Measurements from ENCODE around the gene MS4A3.

Gene MS4A3

GRCh38 chr11:60077981-60078380 lies 21.5 kb downstream of the MS4A3 start:
- H3K36me3 ChIP-seq (ENCODE audit: insufficient read depth, low read length), result no peaks in the 10 kb centered on the region
- H3K4me1 ChIP-seq (ENCODE audit: insufficient read depth, low read length, severe bottlenecking), result no peaks in the 10 kb centered on the region
- no peak overlapping the region for H3K9ac ChIP-seq (ENCODE audit: low read length)
- no peaks in the 10 kb centered on the region for H3K9me2 ChIP-seq (ENCODE audit: low read depth, low read length)
- H2AFZ ChIP-seq (ENCODE audit: low read length), result no peak overlapping the region
- H3K27ac ChIP-seq (ENCODE audit: low read depth, low read length, poor library complexity, severe bottlenecking), result no peak overlapping the region
- H3K9me3 ChIP-seq (ENCODE audit: low read length), result no peaks in the 10 kb centered on the region
- H3K4me3 ChIP-seq (ENCODE audit: low read depth, low read length, poor library complexity, severe bottlenecking), result no peak overlapping the region
- TF ChIP-seq CTCF (IDR thresholded peaks at IDR 0.05; ENCODE audit: low read length) (no peak), EZH2 (IDR thresholded peaks at IDR 0.05; ENCODE audit: borderline replicate concordance, low read length) (no peak)
- no peaks in the 10 kb centered on the region for H3F3A ChIP-seq (ENCODE audit: insufficient read depth, low read length)
- 0 out of 2 replicates have a peak, but pooled peaks cover 4% of the 10 kb centered on the region for H3K27me3 ChIP-seq (ENCODE audit: insufficient read depth, low read length)
- no peaks in the 10 kb centered on the region for H4K20me1 ChIP-seq (ENCODE audit: insufficient read depth, low read length)
- no peaks in the 10 kb centered on the region for H3K79me2 ChIP-seq (ENCODE audit: insufficient read depth, low read length)
- no peak overlapping the region for H3K4me2 ChIP-seq (ENCODE audit: low read length)

- TF ChIP-seq EZH2 (IDR thresholded peaks at IDR 0.05; ENCODE audit: borderline replicate concordance, low read length), result no peak
- TF ChIP-seq CTCF (IDR thresholded peaks at IDR 0.05; ENCODE audit: low read length), result no peak
- no peaks in the 10 kb centered on the region for H3K79me2 ChIP-seq (ENCODE audit: insufficient read depth, low read length)
- no peak overlapping the region for H3K4me3 ChIP-seq (ENCODE audit: low read depth, low read length, poor library complexity, severe bottlenecking)
- no peak overlapping the region for H3K4me2 ChIP-seq (ENCODE audit: low read length)
- H3F3A ChIP-seq (ENCODE audit: insufficient read depth, low read length), result no peaks in the 10 kb centered on the region
- no peak overlapping the region for H2AFZ ChIP-seq (ENCODE audit: low read length)
- no peaks in the 10 kb centered on the region for H3K36me3 ChIP-seq (ENCODE audit: insufficient read depth, low read length)
- no peaks in the 10 kb centered on the region for H3K9me2 ChIP-seq (ENCODE audit: low read depth, low read length)
- H3K27ac ChIP-seq (ENCODE audit: low read depth, low read length, poor library complexity, severe bottlenecking), result no peak overlapping the region
- no peaks in the 10 kb centered on the region for H3K9me3 ChIP-seq (ENCODE audit: low read length)
- no peaks in the 10 kb centered on the region for H4K20me1 ChIP-seq (ENCODE audit: insufficient read depth, low read length)
- no peak overlapping the region for H3K9ac ChIP-seq (ENCODE audit: low read length)
- 0 out of 2 replicates have a peak, but pooled peaks cover 4% of the 10 kb centered on the region for H3K27me3 ChIP-seq (ENCODE audit: insufficient read depth, low read length)
- no peaks in the 10 kb centered on the region for H3K4me1 ChIP-seq (ENCODE audit: insufficient read depth, low read length, severe bottlenecking)
Observed at GRCh38 chr11:60078745-60079144, 22.3 kb downstream of the MS4A3 start.

GRCh38 chr11:60080535-60080934 lies 24.1 kb downstream of the MS4A3 start:
- H3K79me2 ChIP-seq (ENCODE audit: insufficient read depth, low read length), result no peaks in the 10 kb centered on the region
- H3K27me3 ChIP-seq (ENCODE audit: insufficient read depth, low read length), result 0 out of 2 replicates have a peak, but pooled peaks cover 4% of the 10 kb centered on the region
- no peak overlapping the region for H3K4me2 ChIP-seq (ENCODE audit: low read length)
- H3K4me1 ChIP-seq (ENCODE audit: insufficient read depth, low read length, severe bottlenecking), result no peaks in the 10 kb centered on the region
- H2AFZ ChIP-seq (ENCODE audit: low read length), result no peak overlapping the region
- H3K27ac ChIP-seq (ENCODE audit: low read depth, low read length, poor library complexity, severe bottlenecking), result no peak overlapping the region
- no peaks in the 10 kb centered on the region for H3F3A ChIP-seq (ENCODE audit: insufficient read depth, low read length)
- no peaks in the 10 kb centered on the region for H3K9me2 ChIP-seq (ENCODE audit: low read depth, low read length)
- H3K9me3 ChIP-seq (ENCODE audit: low read length), result no peaks in the 10 kb centered on the region
- no peak overlapping the region for H3K4me3 ChIP-seq (ENCODE audit: low read depth, low read length, poor library complexity, severe bottlenecking)
- TF ChIP-seq EZH2 (IDR thresholded peaks at IDR 0.05; ENCODE audit: borderline replicate concordance, low read length) (no peak), CTCF (IDR thresholded peaks at IDR 0.05; ENCODE audit: low read length) (no peak)
- H3K9ac ChIP-seq (ENCODE audit: low read length), result no peak overlapping the region
- no peaks in the 10 kb centered on the region for H4K20me1 ChIP-seq (ENCODE audit: insufficient read depth, low read length)
- H3K36me3 ChIP-seq (ENCODE audit: insufficient read depth, low read length), result no peaks in the 10 kb centered on the region

Data from OCI-LY1 (cell line).